Midbrain (tissue), 1 donor: Measurements from ENCODE around the gene ATF2.

Experiments
- DNase-seq: peaks from one replicate; lab custom pipeline; 2025; lab: John Stamatoyannopoulos, UW

The ATF2 gene, protein sequence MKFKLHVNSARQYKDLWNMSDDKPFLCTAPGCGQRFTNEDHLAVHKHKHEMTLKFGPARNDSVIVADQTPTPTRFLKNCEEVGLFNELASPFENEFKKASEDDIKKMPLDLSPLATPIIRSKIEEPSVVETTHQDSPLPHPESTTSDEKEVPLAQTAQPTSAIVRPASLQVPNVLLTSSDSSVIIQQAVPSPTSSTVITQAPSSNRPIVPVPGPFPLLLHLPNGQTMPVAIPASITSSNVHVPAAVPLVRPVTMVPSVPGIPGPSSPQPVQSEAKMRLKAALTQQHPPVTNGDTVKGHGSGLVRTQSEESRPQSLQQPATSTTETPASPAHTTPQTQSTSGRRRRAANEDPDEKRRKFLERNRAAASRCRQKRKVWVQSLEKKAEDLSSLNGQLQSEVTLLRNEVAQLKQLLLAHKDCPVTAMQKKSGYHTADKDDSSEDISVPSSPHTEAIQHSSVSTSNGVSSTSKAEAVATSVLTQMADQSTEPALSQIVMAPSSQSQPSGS

DNA sequence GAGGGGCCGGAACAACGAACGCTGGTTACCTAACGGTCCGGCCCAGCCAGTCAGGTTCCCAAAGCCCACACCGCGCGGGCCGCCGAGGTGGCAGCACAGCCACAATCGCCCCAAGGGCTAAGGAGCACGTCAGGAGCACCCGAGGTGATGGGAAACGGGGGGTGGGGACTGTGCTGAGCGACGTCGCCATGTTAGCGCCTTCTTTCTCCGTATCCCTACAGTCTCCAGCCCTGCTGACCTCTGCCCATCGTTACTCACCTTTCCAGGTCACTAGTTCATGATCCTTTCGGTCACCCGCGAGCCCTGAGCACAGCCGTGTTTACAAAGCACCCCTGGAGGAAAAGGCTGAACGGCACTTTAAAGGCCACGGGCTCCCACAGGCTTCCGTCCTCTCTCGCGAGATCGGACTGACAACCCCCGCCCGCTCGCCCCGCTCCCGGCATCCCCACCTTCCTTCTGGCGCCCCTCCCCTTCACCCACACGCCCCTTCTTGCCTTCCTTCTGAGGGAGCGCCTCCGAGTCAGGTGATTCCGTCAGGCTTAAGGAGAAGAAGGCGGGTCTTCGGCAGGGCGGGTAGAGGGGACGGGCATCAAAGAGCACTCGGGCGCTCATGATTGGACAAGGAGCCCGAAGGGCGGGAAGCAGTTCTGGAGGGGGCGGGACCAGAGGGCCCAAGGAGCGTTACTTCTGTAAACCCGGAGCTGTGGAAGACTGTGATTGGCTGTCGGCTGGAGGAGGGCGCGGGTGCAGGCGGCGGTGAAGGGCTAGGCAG, at the start of gene ATF2:
Gene ATF2 (minus strand): TSS at position 412 of the 772 bp plus-strand sequence. CDS start 31,760 bp downstream, outside the sequence.
- DNase-seq, result peak; percentile 97

DNA sequence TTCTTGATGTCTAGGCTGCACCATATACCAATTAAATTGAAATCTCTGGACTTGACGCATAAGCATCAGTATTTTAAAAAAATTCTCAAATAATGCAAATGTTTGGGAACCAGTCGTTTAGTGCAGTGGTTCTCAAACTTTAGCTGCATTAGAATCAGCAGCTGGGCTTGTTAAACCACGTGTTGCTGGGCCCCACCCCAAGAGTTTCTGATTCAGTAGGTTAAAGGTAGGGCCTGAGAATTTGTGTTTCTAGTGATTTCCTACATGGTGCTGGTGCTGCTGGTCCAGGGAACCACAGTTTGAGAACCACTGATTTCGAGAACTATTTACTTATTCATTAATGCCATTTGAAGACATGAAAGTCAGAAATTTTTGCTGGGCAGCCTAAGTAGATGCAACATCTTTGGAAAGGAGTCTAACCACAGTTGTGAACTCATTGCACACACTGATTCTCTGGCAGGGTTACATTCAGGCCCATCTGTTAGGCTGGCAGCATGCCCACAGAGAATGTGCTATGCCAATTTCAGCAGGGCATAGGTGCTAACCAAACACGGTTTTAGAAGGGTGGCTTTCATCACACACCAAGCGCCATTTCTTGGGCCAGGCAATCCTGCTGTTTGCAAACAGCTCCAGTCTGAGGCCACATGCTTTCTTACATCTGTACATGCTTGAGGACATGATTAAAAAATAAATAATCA, 39.9 kb upstream of the ATF2 start:
- no peak for DNase-seq

DNA sequence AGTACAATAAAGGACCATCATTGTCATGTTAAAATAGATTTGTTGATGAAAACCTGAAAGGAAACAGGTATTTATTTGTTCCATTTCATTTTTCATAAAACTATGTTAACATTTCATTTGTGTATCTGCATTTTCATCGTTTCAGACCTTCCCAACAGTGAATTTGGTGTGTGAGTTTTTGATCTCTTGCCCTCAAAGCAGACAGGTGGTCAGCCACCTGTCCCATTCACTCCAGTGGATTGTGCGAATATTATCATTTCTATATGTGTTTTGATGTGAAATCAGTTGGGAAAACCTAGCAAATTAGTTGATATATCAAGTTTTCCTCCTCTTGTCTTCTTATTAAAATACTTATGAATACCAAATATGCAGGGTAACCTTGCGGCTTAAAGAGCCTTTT, 38.9 kb upstream of the ATF2 start:
- no peak for DNase-seq

DNA sequence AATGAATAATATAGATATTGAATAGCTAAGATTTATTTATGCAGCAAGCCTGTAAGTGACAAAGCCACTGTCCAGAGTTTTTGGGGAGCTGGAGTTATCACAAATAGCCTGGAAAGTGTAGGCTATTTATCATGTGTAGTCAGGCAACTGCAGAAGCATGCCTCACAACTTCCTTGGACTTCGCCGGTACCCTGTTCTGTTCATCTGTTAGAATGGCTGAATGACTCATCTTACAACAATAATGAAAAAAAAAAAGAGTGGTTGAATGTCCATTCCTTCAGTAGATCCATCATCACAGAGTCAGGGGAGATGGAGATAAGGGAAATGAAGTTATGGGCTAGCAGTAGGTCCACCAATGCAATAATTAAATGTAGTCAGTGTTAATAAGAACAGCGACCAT, 37.5 kb upstream of the ATF2 start:
- DNase-seq, result no peak

DNA sequence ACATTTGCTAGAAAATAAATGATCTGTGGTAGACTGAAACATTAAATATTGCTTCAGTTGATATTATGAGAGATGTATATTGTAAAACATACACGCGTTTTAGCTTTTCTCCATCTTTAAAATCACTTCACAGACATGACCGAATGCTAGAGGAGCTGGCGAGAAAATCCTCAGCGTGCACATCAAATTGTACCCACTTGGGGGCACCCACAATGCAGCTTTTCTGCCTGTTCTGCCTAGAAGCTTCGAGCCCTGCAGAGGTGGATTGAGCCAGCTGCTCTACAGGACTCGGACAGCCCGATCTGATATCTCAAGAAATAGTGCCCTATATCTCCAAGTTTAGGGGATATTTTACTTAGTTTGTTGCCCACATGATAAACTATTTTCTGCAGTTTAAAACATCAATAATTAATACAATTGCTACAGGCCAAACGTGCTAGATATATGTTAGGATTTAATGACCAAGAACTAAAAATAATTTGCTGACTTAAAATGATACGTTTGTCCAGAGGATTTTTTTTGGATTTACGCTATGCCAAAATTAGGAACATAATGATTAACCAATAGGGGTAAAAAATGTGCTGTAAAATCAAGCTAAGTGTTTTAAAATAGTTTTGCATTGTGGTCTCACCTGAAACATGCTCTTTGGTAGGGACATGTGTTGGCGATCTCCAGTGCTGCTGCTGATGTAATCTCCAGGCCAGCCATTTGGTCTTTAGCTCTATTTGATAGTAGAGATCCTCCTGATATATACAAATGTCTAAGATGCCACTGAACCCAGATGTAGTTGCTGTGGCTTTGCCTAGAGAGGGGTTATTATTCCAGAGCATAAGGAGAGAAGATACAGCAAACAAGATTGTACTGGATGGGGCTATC, 35.9 kb upstream of the ATF2 start:
- DNase-seq, result peak; percentile 27

DNA sequence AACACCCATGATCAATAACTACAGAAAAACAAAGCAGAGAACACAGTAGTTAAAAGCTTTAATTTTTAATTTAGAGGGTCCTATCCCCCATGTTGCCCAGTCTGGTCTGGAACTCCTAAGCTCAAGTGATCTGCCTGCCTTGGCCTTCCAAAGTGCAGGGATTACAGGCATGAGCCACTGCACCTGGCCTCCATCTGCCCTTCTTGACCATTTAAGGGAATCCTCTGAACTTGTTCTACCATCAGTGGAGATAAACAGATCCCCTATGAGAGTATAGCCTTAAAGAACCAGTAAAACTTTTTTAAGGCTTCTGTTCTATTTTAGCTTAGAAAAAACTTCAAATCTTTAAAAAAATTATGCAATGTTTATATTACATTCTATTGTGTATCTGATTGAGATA, 27.0 kb upstream of the ATF2 start:
- DNase-seq, result no peak

DNA sequence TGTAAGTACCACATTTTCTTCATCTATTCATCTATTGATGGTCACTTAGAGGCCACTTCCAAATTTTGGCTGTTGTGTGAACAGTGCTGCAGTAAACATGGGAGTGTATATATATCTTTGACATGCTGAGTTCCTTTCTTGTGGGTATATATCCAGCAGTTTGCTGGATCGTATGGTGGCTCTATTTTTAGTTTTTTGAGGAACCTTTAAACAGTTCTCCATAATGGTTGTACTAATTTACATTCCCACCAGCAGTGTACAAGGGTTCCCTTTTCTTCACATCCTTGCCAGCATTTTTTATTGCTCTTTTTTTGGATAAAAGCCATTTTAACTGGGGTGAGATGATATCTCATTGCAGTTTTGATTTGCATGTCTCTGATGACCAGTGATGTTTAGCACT, 20.8 kb upstream of the ATF2 start:
- DNase-seq, result no peak

DNA sequence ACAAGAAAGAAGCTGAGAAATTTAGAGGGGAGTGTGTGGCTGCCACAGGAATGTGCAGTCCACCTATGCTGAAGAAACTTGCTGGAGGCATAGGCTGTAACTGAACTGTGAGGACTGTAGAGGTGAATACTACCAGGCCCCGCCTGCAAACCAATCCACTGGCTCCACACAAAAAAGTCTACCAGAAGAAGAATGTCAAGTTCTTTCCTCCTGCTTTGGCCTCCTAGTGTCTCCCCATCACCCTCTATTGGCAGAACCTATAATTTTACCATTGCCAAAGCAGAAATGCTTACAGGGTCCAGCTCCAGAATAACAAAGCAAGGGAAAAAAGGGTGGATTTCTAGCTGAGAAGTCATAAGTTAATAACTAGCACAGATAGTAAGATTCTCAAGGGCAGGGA, 19.4 kb upstream of the ATF2 start:
- DNase-seq, result no peak

DNA sequence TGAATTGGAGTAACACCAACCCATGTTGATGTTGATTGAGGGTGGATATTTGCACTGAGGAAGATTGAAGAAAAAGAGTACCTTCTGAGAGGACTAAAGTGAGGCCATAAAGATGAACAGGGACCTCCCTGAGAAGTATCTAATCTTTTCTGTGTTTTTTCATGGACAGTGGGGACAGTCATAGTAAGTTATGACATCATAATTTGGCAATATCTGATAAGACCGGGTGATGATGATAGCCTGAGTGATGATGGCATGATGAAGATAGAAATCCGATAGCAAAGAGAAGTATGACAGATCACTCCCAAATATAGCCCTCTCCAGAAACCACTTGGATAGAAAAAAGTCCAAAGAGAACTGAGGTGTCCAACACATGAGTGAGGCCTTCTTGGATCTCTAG, 15.7 kb upstream of the ATF2 start:
- no peak for DNase-seq

DNA sequence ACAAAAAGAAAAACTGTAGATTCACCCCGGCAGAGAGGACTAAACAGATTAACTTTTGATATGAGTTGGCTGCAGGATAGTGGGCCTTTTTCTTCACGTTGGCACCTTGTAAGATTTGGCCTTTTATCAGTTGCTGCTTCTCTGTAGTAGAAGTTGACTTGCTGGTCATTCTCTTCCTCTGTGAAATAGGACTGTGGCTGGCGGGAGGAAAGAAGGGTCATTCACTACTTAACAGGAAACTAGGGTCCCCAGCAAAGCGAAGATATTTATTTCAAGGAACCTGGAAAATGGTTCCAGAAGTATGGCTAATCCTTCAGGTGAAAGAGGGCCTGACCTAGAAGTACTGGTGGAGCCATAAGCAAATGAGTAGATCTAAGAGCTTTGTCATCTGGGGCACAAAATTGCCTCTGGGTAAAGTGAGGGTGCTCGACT, 13.9 kb upstream of the ATF2 start:
- no peak for DNase-seq

DNA sequence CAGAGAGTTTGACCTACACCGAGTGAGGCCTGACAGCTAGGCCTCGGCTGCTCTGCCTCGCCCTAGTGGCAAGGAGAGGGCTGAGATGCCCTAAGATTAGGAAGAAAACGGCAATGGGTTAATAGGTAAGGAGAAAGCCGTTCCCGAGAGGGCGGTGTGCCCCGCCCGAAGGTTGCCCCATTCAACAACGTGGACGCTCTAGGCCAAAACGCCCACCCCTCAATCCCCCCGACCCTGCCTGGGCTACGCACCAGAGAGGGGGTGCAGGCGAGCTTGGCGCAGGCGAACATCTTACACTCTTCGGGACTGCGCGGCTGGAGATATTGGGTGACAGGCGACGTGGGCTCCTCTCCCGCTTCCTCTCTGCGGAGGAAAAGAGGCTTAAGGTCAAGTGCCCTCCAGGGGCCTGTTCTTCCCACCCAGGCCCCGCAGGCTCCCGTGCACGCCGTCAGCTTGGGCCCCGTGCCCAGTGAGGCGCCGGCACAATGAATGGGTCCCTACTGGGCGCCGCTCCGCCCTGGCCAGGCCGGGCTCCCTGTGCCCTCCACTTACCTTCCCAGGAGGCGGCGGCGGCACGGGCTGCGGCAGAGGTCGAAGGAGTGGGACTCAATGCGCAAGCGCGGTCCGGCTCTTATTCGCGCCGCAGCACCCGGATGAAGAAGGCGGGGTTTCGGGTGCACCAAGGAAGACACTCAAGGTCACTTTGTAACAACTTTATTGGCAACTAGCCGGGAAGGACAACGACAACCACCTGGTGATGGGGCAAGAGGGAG, 13.3 kb upstream of the ATF2 start, which contains the start of gene ATP5MC3:
Gene ATP5MC3 (minus strand): TSS at position 607 of the 773 bp plus-strand sequence. CDS start 317 bp downstream, at position 290.
- peak; percentile 92 for DNase-seq

DNA sequence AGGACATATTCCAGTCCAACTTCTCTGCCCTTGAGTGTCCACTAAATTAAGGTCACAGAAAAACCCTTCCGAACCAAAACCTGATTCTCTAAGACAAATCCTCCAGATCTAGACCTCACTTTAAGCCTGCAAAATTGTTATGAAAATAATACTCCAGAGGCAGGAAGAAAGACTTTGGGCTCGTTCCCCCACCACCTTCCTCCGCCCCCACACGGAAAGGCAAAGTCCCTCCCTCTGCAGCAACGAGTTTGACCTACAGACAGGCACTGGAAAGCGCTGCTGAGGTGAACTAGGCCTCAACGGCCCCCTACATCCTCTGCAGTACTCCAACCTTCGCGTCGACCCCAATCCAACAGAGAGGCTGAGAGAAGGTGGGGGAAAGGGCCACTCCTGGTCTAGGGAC, 12.7 kb upstream of the ATF2 start:
- peak; percentile 28 for DNase-seq

DNA sequence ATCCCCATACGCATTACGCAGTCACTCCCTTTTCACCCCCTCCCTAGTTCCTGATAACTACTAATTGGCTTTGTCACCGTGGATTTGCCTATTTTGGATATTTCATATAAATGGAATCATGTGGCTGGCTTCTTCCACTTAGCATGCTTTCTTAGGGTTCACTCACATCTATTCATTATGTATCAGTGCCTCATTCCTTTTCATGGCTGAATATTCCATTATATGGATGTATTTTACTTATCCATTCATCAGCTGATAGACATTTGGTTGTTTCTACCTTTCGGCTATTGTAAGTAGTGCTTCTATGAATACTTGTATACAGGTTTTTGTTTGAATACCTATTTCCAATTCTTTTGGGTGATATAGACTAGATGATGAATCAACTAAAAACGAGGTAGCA, 8.6 kb upstream of the ATF2 start:
- DNase-seq, result no peak

DNA sequence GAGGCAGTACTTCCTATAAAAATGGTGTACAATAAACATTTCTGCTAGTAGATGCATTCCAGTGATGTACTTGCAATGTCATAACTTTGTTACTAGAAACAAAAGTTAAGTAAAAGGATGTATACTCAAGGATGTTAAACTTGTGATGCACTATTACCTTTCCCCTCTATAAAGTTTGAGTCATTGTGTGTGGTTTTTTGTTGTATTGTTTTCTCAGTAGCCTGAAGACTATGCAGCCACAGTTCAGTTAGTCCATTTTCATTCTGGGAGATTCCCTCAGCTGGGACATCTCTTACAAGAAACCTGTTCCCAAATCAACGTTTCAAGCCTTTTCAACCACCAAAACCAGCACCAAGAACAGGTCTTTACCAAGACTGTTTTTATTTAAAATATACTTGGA, 7.9 kb upstream of the ATF2 start:
- no peak for DNase-seq

DNA sequence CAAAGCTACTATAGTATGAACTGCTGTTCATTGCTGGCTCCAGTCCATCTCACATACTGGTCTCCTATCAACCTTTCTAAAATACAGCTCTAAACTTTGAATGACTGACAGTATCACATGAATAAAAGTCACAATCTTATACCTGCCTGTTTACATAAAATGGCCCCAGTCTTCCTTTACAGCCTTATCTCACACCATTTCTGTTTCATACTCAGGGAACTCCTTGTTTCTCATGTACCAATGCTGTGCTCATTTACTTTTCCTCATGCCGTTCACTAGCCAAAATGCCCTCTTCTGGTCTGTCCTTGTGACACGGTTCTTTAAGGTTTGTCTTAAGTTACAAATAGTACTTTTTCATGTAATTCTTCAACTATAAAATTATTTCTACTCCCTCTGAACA, 7.3 kb upstream of the ATF2 start:
- DNase-seq, result no peak

DNA sequence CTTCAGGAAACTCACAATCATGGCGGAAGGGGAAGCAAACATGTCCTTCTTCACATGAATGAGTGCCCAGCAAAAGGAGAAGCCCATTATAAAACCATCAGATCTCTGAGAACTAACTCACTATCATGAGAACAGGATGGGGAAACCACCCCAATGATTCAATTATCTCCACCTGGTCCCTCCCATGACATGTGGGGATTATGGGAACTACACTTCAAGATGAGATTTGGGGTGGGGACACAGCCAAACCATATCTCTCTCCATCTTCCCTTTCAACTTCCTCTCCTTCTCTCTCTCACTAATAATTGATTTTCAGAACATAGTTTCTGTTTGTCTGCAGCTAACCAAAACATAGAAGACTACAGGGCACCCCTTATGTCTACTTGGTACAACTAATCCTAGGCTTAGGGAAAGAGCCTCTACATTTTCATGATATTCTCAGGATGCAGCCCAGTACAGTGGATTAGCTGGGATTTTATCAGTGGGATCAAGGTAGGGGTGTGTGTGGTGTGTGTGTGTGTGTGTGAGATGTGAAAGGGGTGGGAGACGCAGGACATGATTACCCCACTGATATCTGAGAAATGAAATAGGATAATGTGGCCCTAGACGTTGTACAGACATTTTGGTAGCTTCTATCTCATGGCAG, 2.8 kb upstream of the ATF2 start:
- DNase-seq, result no peak

DNA sequence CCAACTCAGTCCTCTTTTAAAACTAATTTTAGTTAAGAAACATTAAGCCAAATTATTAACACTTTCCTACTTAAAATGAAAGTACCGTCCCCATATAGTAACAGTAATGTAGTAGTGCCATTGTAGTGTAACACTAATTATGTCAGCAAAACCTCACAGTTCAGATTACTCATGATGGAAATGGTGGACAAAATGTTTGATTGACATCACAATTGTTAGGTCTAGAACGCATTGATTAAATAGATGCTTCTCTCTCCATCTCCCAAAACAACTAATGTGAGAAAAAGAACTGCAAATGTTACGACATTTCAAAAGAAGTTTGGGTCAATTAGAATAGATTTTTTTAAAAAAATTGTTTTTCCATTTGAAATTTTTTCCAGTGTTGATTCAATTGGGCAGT, 1.2 kb upstream of the ATF2 start:
- no peak for DNase-seq

DNA sequence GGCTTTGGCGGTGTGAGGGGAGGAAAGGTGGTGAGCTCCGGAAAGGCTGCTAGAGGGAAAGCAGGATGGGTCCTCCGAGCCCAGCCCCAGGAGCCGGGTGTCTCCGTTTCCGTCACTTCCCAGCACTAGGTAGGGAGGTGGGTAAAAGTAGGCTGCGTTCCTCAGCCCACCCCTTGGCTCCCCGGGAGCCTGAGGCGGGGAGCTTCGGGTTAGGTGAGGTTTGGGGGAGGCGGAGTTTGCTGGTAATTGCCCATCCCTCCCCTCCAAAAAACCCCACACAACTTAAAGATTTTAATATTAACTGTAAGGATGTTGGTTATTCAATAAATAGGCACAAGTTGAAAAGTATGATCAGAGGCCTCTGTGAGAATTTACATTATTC, 552 bp upstream of the ATF2 start:
- no peak for DNase-seq

DNA sequence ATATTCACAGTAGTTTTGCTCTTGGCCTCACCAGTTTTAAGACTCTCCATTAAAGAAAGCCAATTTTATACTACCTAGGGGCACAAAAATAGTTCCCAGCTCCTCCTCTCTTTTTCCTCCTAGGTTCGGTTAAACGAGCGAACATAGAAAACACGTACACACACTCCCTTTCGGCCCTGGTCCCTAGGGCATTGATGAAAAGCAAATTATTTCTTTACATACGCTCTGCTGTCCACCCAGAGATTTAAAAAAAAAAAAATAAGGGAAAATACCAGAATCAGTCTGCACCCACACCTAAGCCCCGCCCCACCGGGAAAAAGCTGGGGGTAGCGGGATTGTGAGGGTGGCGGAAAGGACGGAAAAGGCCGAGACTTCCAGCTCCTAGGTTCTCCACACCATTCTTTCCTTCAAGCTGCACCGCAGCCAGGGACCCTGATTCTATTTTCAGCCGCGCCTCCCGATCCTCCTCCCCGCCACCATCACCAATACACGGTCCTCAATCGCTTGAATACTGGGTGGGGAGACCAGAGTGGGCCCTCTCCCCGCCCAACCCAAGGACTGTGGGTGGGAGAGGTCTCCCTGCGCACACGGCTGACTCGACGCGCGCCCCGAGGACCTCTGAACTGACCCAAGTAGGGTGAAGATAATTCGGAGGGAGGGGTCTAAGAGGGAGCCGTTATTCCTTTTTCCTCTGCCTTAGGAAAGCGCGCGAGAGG, 769 bp downstream of the ATF2 start:
- no peak for DNase-seq
